CD4-positive, alpha-beta T cell (primary cell): Measurements from ENCODE around the gene PARP16. TPM values are rescaled to one million over a fixed set of nuclear protein-coding genes. Genes with fewer than 3 reads are reported as not detected.

ENCODE experiments used
- ATAC-seq: fragments of 200-7000 bp; cut with Tn5 transposase; one replicate; pipeline ENCODE4 v1.10.0; 2022; ENCODE audit warnings: mild to moderate bottlenecking; ENCODE audit not compliant: poor library complexity
- CTCF ChIA-PET: fragments of 350-600 bp; sonication (Branson Sonifier 250); formaldehyde crosslinking; loops from one replicate; lab custom pipeline; 2021; ENCODE audit warnings: antibody characterized with exemption, inconsistent platforms; lab: Charles Lee
- POLR2A ChIA-PET: fragments of 350-600 bp; sonication (Branson Sonifier 250); formaldehyde crosslinking; loops from one replicate; lab custom pipeline; 2021; ENCODE audit warnings: antibody characterized with exemption, inconsistent platforms; lab: Charles Lee
- DNase-seq, 14 experiments: peaks; one replicate each; pipeline ENCODE4 v3.0.0-alpha.2; 2013 to 2020; ENCODE audit warnings: mixed read lengths in 2 of 14
- H3K27ac ChIP-seq, 2 donors: one replicate each; pipeline versions ENCODE4 v1.5.1 to v1.7.0; 2013; ENCODE audit warnings: low read length in 2 of 2, low read depth in 1 of 2, mild to moderate bottlenecking in 1 of 2
- H3K27me3 ChIP-seq, 2 experiments: 1 replicate in 1 of 2; 2 replicates in 1 of 2; pipeline versions ENCODE4 v1.6.1 to v1.7.0; 2013; ENCODE audit warnings: low read length in 2 of 2, control low read depth in 1 of 2, mild to moderate bottlenecking in 1 of 2, moderate library complexity in 1 of 2; ENCODE audit not compliant: insufficient read depth in 2 of 2, control insufficient read depth in 1 of 2
- H3K36me3 ChIP-seq: one replicate; pipeline ENCODE4 v1.6.1; 2013; ENCODE audit warnings: low read length, control low read depth; ENCODE audit not compliant: insufficient read depth
- H3K4me1 ChIP-seq: one replicate; pipeline ENCODE4 v1.6.1; 2013; ENCODE audit warnings: low read length, control low read depth; ENCODE audit not compliant: insufficient read depth
- H3K4me3 ChIP-seq: one replicate; pipeline ENCODE4 v1.5.1; 2013; ENCODE audit warnings: mild to moderate bottlenecking, low read length, moderate library complexity
- H3K9me3 ChIP-seq, 2 experiments: 1 replicate in 1 of 2; 2 replicates in 1 of 2; pipeline versions ENCODE4 v1.6.1 to v1.7.0; 2013; ENCODE audit warnings: low read length in 2 of 2, mild to moderate bottlenecking in 2 of 2, control low read depth in 1 of 2, moderate library complexity in 1 of 2; ENCODE audit not compliant: control insufficient read depth in 1 of 2, insufficient read depth in 1 of 2
- H3K27ac Mint-ChIP-seq: one replicate; pipeline ENCODE4 v1.8.0; 2020; ENCODE audit warnings: mixed read lengths
- H3K27me3 Mint-ChIP-seq: one replicate; pipeline ENCODE4 v1.8.0; 2021; ENCODE audit warnings: mixed read lengths
- H3K36me3 Mint-ChIP-seq: one replicate; pipeline ENCODE4 v1.8.0; 2021; ENCODE audit warnings: low read depth, mixed read lengths
- H3K4me1 Mint-ChIP-seq: one replicate; pipeline ENCODE4 v1.8.0; 2021; ENCODE audit warnings: low read depth, mixed read lengths
- H3K4me3 Mint-ChIP-seq: one replicate; pipeline ENCODE4 v1.8.0; 2020; ENCODE audit warnings: mild to moderate bottlenecking, mixed read lengths
- H3K9me3 Mint-ChIP-seq: one replicate; pipeline ENCODE4 v1.8.0; 2020; ENCODE audit warnings: mixed read lengths
- CTCF ChIP-seq: fragments of 200-600 bp; IDR thresholded peaks from one replicate; pipeline ENCODE4 v1.8.0; 2022; ENCODE audit warnings: antibody characterized with exemption, mild to moderate bottlenecking
- intact Hi-C, 2 experiments: fragments of 100-400 bp; cut with DNase I in 1 of 2; cut with micrococcal nuclease in 1 of 2; formaldehyde crosslinking; loops; one replicate each; pipeline versions ENCODE4 v1.15.1 to v1.9.0; 2023 to 2025; cut with DNase I, micrococcal nuclease
- polyA plus RNA-seq, 2 donors: library from polyadenylated mRNA; unstranded; fragments of 120-200 nt; gene quantifications; one replicate each; pipeline ENCODE4 v1.2.1, GENCODE V29; 2013
- total RNA-seq, 174 experiments: library from RNA in 2 of 174; stranded (reverse) in 2 of 174; gene quantifications; one replicate each; pipeline ENCODE4 v1.2.3 and lab custom pipeline; 2021 to 2026

PARP16 gene
- total RNA-seq (10 to 100 TPM; 11.3 to 12.9 TPM), total RNA-seq (lab: John Stamatoyannopoulos, UW) (11.1 to 35.5 (median 22.9) reads per million in 172 experiments)
- 18.6 TPM for polyA plus RNA-seq (2013, experiment 1 of 2)
- 17.5 TPM for polyA plus RNA-seq (2013, experiment 2 of 2)

- no peaks in the 10 kb centered on the region for H3K9me3 ChIP-seq
- peak within 1 kb of the TSS; percentile 94 for H3K27ac Mint-ChIP-seq
- DNase-seq (peak; percentile 82 to 96 (median 92)), ATAC-seq (peak; percentile 95)
- H3K27me3 Mint-ChIP-seq: no peaks in the 10 kb centered on the region
- H3K9me3 Mint-ChIP-seq: no peaks in the 10 kb centered on the region
- ChIA-PET POLR2A (interaction anchor here (0.6 to 4.4 kb wide), 11 partner anchors 9 to 899 kb away, joined by 3 to 136 read pairs (median 7); partner anchors contain the start of genes CLPX, RAB11A, RNU5A-1 and RNU5B-1), CTCF (interaction anchor here (0.6 to 3.0 kb wide), 8 partner anchors 9 to 153 kb away, joined by 3 to 26 read pairs (median 4); partner anchors contain the start of genes PDCD7, RNU5A-1 and RNU5B-1)
- peaks cover 37% of the 10 kb centered on the region for H3K4me1 ChIP-seq
- peak; percentile 1 for TF ChIP-seq CTCF
- intact Hi-C loops: loop anchor here (1.0 to 5.0 kb wide), 7 partner anchors 8 to 585 kb away; partner anchors contain the start of genes CLPX (in 1 of the 2), PDCD7 (in 1 of the 2), RNU5A-1 (in 1 of the 2) and RNU5B-1 (in 1 of the 2)
- peak within 1 kb of the TSS; percentile 83 to 85 for H3K27ac ChIP-seq
- peaks cover 47% of the 10 kb centered on the region for H3K4me1 Mint-ChIP-seq
- peak within 1 kb of the TSS; percentile 93 for H3K4me3 Mint-ChIP-seq
- no peaks in the 10 kb centered on the region for H3K27me3 ChIP-seq
- peak within 1 kb of the TSS; percentile 93 for H3K4me3 ChIP-seq
- peaks cover 16% of the 10 kb centered on the region for H3K36me3 Mint-ChIP-seq
- peaks cover 6% of the 10 kb centered on the region for H3K36me3 ChIP-seq
Measured at GRCh38 chr15:65286704-65287519, at the start of gene PARP16. TSS of gene PARP16 (minus strand) at chr15:65286883. CDS start at chr15:65286426, 457 bp downstream.

- H3K36me3 ChIP-seq: no peaks in the 10 kb centered on the region
- H3K27ac ChIP-seq: no peak overlapping the region
- no peak overlapping the region for H3K4me3 ChIP-seq
- Mint-ChIP-seq H3K36me3 (no peaks in the 10 kb centered on the region), H3K27me3 (peaks cover 10% of the 10 kb centered on the region), H3K4me3 (no peak overlapping the region), H3K9me3 (no peaks in the 10 kb centered on the region), H3K27ac (no peak overlapping the region), H3K4me1 (no peaks in the 10 kb centered on the region)
- no peaks in the 10 kb centered on the region for H3K4me1 ChIP-seq
- POLR2A ChIA-PET: no interaction called here
- peaks cover 0 to 4% of the 10 kb centered on the region in 2 experiments for H3K9me3 ChIP-seq
- DNase-seq (no peak), ATAC-seq (no peak)
- peaks cover 0 to 4% of the 10 kb centered on the region in 2 experiments for H3K27me3 ChIP-seq
- CTCF ChIA-PET: interaction anchor here (1.3 kb wide), 1 partner anchor 17 kb away, joined by 3 read pairs; no protein-coding TSS in a partner anchor
- intact Hi-C loops: no loop called here
- TF ChIP-seq CTCF: no peak
Measured at GRCh38 chr15:65335278-65336055, 48.8 kb upstream of the PARP16 start.

- Mint-ChIP-seq H3K36me3 (no peaks in the 10 kb centered on the region), H3K9me3 (no peaks in the 10 kb centered on the region), H3K27ac (no peak overlapping the region), H3K4me1 (no peaks in the 10 kb centered on the region), H3K4me3 (no peak overlapping the region), H3K27me3 (peaks cover 12% of the 10 kb centered on the region)
- DNase-seq (no peak), ATAC-seq (no peak)
- Histone ChIP-seq H3K27me3 (peaks cover 0 to 2% of the 10 kb centered on the region in 2 experiments), H3K4me3 (no peak overlapping the region), H3K36me3 (no peaks in the 10 kb centered on the region), H3K9me3 (peaks cover 0 to 4% of the 10 kb centered on the region in 2 experiments), H3K4me1 (no peaks in the 10 kb centered on the region), H3K27ac (no peak overlapping the region)
- intact Hi-C loops: loop anchor here in 1 of 2 experiments (5.0 kb wide), 1 partner anchor 38 kb away; no protein-coding TSS in a partner anchor
- TF ChIP-seq CTCF: no peak
- CTCF ChIA-PET: no interaction called here
- POLR2A ChIA-PET: no interaction called here
Measured at GRCh38 chr15:65334586-65335231, 48.0 kb upstream of the PARP16 start.
